Spleen (tissue), 7 donors: ENCODE data around the gene VPS36.

Source experiments
- CTCF ChIP-seq, 11 experiments: fragments of 200-600 bp in 7 of 11; fragments of 450-650 bp in 4 of 11; sonication (generic) in 4 of 11; IDR thresholded peaks in 8 of 11; conservative IDR thresholded peaks in 3 of 11; 1 replicate in 7 of 11; 2 replicates in 4 of 11; pipeline versions ENCODE4 v1.4.0 to v1.8.0; 2016 to 2021; ENCODE audit warnings: antibody characterized with exemption in 11 of 11, inconsistent platforms in 4 of 11, mild to moderate bottlenecking in 1 of 11
- POLR2A ChIP-seq, 3 donors: fragments of 450-650 bp; IDR thresholded peaks; one replicate each; pipeline ENCODE4 v1.5.1; 2017; ENCODE audit warnings: antibody characterized with exemption in 3 of 3, mild to moderate bottlenecking in 1 of 3
- POLR2AphosphoS5 ChIP-seq, 3 donors: sonication (generic); formaldehyde crosslinking; IDR thresholded peaks; one replicate each; pipeline ENCODE4 v1.5.1; 2017; ENCODE audit warnings: antibody characterized with exemption in 3 of 3
- donor health status: DM: no; HTN: no; CAD: no; lungs with moderate emphysema.
- donor health status: DM: no; HTN: no; CAD: no.
- donor health status: DM: no; HTN: no; CAD: no.

DNA sequence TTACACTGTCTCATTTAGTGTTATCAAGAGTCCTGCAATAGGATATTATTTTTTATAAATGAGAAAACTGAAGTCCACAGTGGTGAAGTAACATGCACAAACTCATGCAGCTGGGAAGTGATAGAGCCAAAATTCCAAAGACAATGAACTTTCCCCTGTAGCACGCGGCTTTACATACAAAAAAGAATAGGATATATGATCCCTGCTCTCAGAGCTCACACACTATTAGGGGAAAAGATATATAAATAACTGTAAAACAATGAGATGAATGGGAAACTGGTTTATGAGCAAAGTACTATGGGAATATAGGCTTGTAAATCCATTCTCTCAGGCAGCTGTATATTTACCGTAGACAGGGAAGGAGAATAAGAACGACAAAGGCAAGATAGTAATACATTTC is 84.1 kb downstream of the VPS36 start:
- TF ChIP-seq CTCF (IDR thresholded peaks at IDR 0.05 in 8 of 11, conservative IDR thresholded peaks at IDR 0.05 in 3 of 11), result no peak
- TF ChIP-seq POLR2A (IDR thresholded peaks at IDR 0.05), result no peak
- no peak for TF ChIP-seq POLR2AphosphoS5 (IDR thresholded peaks at IDR 0.05)
